Neural cell (in vitro differentiated cells): ENCODE measurements around the gene ZC4H2.

Experiments
- EP300 ChIP-seq: fragments of 450-650 bp; conservative IDR thresholded peaks from 2 replicates; pipeline ENCODE4 v1.6.1; 2014; ENCODE audit warnings: antibody characterized with exemption, mild to moderate bottlenecking, moderate library complexity; ENCODE audit not compliant: poor library complexity, severe bottlenecking
- EZH2 ChIP-seq: fragments of 200-600, 300-800 bp; shearing (Covaris generic), sonication (generic); IDR thresholded peaks from 2 replicates; pipeline ENCODE4 v1.6.1; 2014; ENCODE audit warnings: antibody characterized with exemption, low read length, borderline replicate concordance, mild to moderate bottlenecking; ENCODE audit not compliant: insufficient read depth, poor library complexity, severe bottlenecking
- POLR2AphosphoS5 ChIP-seq: IDR thresholded peaks from 2 replicates; pipeline ENCODE4 v1.6.1; 2012
- TAF1 ChIP-seq: IDR thresholded peaks from 2 replicates; pipeline ENCODE4 v1.6.1; 2012; ENCODE audit warnings: low read depth
- TF ChIP-seq, protein P1 (sequence below): fragments of 450-650 bp; IDR thresholded peaks from 2 replicates; pipeline ENCODE4 v1.5.1; 2014; ENCODE audit warnings: antibody characterized with exemption, mild to moderate bottlenecking, moderate library complexity; ENCODE audit not compliant: poor library complexity, severe bottlenecking

DNA sequence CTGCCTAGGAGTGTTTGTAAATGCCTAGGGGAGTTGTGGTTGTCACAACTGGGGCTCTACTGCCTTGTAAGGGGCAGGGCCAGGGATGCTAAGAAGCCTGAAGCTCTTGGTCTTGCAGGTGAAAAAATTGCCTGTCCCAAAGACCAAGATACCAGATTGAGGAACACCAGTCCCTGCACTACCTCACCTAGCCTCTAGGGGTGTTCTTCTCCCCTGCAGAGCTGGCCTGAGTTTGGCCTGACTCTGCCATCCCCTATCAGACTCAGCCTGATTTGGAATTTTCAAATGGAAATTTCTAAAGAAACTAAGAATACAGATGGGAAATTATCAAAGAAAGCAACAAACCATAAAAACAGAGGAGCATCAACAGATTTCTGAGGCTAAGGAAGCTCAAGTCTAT, 90.4 kb downstream of the ZC4H2 start:
- TF ChIP-seq, protein P1, sequence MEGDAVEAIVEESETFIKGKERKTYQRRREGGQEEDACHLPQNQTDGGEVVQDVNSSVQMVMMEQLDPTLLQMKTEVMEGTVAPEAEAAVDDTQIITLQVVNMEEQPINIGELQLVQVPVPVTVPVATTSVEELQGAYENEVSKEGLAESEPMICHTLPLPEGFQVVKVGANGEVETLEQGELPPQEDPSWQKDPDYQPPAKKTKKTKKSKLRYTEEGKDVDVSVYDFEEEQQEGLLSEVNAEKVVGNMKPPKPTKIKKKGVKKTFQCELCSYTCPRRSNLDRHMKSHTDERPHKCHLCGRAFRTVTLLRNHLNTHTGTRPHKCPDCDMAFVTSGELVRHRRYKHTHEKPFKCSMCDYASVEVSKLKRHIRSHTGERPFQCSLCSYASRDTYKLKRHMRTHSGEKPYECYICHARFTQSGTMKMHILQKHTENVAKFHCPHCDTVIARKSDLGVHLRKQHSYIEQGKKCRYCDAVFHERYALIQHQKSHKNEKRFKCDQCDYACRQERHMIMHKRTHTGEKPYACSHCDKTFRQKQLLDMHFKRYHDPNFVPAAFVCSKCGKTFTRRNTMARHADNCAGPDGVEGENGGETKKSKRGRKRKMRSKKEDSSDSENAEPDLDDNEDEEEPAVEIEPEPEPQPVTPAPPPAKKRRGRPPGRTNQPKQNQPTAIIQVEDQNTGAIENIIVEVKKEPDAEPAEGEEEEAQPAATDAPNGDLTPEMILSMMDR: no peak
- TF ChIP-seq EZH2 (no peak), POLR2AphosphoS5 (no peak), EP300 (no peak), TAF1 (no peak)
